GM21737 (cell line): Measurements from ENCODE around the gene MARCHF9.
A peak's percentile ranks its signal among the peaks of the same experiment; 100 is the strongest.
"Not testable (repeated sequence)": the region's sequence is repeated elsewhere in the genome, so short reads cannot be mapped to it uniquely, and the experiment has no call there.

Experiments
- ATAC-seq: cut with Tn5 transposase; IDR thresholded peaks from one replicate; pipeline ENCODE4 v1.9.1; 2021; ENCODE audit warnings: mild to moderate bottlenecking, moderate library complexity; ENCODE audit not compliant: unreplicated experiment

Gene MARCHF9

DNA sequence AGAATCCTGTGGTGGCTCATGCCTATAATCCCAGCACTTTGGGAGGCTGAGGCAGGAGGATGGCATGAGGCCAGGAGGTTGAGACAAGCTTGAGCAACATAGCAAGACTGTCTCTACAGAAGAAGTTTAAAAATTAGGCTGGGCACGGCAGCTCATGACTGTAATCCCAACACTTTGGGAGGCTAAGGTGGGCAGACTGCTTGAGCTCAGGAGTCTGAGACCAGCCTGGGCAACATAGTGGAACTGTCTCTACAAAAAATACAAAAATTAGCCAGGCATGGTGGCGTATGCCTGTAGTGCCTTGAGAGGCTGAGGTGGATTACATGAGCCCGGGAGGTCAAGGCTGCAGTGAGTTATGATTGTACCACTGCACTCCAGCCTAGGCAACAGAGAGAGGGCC is 13.0 kb downstream of the MARCHF9 start:
- ATAC-seq, result no peak

DNA sequence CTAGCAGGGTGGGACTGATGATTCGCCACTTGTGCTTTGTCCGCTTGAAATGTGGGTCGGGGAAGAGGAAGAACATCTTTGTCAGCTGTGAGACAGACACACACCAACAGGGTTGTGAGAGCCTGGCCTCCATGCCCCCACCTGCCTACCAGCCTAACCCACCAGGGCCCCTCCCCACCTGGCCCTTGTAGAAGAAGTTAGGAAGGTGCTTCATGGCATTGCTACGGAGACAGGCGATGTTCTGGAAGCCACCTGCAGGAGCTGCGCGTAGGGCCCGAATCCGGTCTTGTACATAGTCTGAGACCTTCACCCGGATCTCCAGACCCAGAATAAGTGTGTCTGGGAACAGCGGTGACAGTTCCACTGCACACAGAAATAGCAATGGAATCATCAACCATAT is 14.7 kb downstream of the MARCHF9 start:
- no peak for ATAC-seq

DNA sequence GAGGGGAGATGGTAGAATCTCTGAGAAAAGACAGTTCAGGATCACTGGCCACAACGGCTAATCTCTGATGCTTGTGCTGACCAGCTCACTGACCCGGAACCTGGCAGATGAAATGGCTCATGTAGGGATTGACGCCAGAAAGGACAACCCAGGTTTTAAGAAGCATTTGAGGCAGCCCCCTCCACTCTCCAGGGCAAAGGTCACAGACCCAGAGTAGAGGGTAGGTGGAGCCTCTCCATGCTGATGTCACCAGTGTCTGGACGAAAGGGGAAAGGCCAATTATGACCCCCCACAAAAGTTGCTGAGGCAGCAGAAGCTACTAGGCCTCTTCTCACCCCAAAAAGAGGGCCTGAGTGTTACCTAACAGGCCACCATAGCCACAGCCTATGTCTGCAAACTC is 15.8 kb downstream of the MARCHF9 start:
- no peak for ATAC-seq

DNA sequence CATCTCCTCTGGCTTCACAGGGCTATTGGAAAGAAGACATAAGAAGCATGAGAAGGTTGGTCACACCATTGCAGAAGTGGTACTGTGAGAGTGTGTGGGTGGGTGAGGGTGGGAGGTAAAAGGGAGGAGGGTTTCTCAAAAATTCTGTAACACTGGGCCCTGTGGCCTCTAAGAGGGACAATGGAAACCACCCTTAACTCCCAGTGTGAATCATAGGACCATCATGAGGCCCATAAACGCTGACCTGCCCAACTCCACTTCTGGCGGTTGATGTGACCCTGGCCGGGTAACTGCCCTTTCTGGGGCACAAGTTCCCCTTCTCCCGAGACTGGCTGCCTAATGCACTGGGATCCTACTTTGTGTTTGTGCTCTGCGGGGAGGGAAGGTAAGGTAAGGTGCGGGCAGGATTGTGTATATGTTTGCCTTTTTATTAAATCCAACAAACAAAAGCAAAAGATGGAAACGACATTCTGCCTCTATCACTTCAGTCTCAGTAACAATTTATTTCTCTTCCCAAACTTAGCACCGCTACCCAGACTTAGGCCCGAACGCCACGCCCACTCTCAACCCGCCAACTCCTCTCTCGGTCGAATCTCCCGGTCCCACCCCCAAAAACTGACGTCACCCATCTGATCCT is 16.5 kb downstream of the MARCHF9 start:
- peak; percentile 62 for ATAC-seq

DNA sequence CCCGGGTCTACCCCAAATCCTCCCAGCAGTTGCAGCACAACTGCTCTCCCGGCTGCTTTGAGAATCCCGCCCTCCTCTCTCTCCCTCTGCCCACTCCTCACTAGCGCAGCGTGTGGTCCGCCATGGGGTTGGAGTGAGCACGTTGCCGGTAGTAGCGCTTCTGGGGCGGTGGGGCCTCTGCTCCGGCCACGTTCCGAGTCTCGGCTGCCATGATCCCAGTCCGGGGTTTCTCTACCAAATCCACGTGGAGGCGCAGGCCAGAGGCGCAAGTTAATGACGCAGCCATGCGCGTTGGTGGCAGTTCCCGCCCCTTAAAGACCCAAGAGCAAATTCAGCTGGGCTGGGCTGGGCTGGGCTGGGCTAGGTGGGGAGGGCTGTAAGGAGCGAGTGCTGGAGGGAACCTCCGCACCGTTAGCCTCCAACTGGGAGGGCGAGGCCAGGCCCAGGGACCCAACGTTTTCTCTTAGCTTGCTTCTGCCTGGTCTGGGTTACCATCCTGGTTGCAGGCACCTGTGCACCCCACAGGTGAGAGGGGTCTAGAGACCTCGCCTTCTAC is 17.0 kb downstream of the MARCHF9 start, which contains the start of gene METTL1:
Gene METTL1, minus strand, starts transcription at position 233 of the 556 bp plus-strand sequence. Its CDS starts 22 bp downstream, at position 211.
- ATAC-seq, result peak; percentile 74

DNA sequence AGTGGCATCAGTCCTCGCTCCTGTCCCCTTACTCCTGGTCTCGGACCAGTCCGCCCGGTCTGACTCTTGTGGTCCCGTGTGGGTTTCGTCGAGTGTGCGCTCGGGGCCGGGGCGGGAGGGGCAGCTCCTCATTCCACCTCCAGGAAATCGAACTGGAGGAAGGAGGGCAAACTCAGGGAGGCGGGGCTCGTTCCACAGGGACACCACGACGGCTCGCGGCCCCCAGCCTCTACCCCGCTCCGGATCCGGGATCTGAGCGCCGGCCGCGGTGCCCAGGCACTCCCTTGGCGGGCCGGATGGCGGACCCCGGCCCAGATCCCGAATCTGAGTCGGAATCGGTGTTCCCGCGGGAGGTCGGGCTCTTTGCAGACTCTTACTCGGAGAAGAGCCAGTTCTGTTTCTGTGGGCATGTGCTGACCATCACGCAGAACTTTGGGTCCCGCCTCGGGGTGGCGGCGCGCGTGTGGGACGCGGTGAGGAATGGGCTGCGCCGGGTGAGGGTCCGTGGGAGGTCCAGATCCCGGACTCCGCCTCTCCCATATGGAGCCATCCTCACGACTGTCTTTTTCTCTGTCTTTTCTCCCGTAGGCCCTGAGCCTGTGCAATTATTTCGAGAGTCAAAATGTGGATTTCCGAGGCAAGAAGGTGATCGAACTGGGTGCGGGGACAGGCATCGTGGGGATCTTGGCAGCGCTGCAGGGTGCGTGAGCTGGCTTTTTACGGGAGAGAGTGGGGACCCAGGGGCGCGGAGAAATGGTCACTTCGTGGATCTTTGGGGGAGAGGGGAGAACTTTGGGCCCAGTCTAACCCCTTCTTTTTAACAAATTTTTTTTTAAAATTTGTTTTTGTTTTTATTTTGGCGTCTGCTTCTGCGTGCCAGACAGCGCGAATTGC is 17.8 kb downstream of the MARCHF9 start, which contains the start of gene EEF1AKMT3:
Gene EEF1AKMT3, plus strand, starts transcription at position 186 of the 894 bp plus-strand sequence. Its CDS starts 111 bp downstream, at position 297.
- peak; percentile 12 for ATAC-seq

- ATAC-seq, result not testable (repeated sequence)
These were observed 19.7 kb downstream of the MARCHF9 start for GRCh38 chr12:57774634-57775033.

GRCh38 chr12:57775044-57775443 is 20.1 kb downstream of the MARCHF9 start:
- no peak for ATAC-seq

- ATAC-seq, result no peak
These were observed 20.8 kb downstream of the MARCHF9 start for GRCh38 chr12:57775563-57776246.

DNA sequence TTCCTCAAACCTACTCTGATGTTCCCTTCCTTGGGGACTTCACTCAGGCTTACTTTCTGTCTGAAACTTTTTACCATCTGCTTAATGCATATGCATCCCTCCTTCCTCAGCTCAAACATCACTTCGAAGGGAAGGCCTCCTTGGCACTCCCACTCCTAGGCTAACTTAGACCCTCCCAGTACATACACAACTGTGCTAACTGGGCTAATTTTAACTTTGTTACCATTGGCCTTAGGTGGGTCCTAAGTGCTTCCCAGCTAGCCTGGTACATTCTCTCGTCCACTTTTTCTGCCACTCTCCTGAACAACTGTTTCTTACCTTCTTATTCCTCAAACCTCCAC is 21.3 kb downstream of the MARCHF9 start:
- ATAC-seq, result no peak

GRCh38 chr12:57777367-57777766 is 22.5 kb downstream of the MARCHF9 start:
- ATAC-seq, result no peak

DNA sequence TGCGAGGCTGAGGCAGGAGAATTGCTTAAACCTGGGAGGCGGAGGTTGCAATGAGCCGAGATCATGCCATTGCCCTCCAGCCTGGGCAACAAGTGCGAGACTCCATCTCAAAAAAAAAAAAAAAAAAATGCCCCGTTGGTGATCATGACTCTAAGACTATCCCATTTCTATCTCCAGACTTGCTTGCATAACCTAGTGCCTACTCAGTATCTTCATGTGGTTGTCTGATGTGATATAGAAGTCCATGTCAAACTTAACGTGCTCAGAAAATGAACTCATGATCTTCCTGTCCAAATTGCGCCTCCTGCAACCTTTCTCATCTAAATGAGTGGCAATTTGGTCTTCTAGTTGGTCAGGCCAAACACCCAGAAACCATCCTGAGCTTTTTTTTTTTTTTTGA is 23.0 kb downstream of the MARCHF9 start:
- no peak for ATAC-seq

DNA sequence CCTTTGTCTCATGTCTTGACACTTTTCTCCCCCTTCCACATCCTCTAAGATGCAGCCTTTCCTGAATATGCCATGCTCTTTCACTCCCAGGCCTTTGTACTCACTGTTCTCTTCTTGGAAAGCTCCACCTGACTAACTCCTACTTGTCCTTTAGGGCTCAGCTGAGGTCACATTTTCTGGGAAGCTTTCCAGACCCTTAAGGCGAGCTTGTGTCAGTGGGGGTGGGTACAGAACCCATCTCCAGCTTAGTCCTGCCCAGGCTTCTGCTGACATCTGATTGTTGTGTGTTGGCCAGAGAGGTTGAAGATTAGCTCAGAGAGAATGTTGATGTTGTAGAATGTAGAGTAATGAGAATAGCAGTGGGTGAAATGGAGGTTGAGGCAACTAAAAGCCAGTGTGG is 24.8 kb downstream of the MARCHF9 start:
- ATAC-seq, result no peak

- ATAC-seq, result no peak
These were observed 25.5 kb downstream of the MARCHF9 start for GRCh38 chr12:57780284-57780897.

DNA sequence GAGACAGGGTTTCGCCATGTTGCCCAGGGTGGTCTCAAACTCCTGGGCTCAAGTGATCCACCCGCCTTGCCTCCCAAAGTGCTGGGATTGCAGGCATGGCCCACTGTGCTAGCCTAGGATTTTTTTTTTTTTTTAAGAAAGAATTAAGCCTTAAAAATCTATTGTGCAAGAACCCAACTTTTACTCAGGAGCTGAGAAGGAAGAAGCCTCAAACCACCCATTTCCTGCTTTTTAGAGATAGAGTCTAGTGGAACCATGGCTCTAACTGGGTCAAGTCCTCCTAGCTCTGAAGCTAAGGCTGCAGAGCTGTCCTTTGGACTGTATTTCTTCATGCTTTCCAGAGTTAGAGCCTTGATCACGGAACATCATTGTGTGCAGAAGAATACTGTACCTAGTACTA is 26.3 kb downstream of the MARCHF9 start:
- no peak for ATAC-seq

DNA sequence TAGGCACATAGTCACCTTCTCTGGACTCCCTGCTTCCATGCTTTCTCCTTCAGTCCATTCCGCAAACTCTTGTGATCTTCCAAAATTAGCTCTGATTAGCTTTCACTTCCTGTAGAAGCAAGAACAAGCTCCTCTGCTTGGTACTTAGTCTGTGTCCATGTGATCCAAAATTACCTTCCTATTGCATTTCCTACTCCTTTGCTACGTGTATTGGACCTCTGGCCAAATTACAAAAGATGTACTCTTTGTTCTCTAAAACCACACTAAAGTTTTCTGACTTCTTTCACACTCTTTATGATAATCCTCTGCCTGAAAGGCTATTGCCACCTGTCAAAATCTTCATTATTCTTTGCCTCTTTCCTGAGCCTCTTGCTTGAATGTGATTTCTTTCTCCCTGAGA is 26.9 kb downstream of the MARCHF9 start:
- ATAC-seq, result no peak

DNA sequence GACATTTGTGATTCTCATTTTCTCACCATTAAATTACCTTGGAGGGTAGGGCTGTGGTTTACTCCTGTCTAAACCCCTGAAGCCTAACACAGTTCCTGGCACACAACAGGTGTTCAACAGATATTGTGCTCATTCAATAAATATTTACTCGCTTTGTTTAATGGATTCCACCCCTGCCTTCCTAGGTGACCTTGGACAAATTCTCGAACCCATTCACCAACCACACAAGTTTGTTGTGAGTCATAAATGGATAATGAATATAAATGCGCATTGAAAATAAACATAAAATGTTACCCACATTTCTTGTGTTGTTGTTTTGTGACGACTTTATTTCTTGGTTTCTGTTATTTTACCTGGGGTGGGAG is 27.3 kb downstream of the MARCHF9 start:
- ATAC-seq, result no peak

DNA sequence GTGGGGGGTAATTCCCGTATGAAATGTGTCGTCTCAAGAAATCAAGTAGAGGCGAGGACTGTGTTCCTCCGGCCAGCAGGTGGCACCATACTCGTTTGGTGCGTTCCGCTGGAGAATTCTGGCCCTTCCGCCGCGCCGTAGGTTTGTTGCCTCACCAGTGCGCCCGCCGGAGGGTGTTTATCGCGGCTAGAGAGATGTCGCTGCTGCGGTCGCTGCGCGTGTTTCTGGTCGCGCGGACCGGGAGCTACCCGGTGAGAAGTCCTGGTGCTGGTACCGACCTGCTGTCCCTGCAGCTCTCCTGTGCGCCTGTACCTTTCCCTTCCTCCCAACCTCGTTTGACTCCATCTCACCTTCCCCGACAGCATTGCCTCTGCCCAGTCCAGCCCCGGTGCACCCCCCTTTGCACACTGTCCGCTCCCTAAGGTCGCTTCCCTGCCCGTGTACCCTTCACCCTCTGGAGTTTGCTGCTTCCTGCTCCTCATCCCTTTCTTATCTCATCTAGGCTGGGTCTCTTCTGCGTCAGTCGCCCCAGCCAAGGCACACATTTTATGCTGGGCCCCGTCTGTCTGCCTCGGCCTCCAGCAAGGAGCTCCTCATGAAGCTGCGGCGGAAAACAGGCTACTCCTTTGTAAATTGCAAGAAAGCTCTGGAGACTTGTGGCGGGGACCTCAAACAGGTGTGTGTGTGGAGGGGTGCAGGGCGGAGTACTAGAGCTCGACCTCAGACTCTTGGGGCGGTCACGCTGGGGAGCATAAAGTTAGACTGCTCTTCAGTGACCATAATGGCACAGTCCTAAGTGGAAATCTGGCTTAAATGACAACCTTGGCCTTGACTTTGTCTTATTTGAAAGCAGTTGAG is 27.9 kb downstream of the MARCHF9 start, which contains the start of gene TSFM:
Gene TSFM, plus strand, starts transcription at position 180 of the 858 bp plus-strand sequence. Its CDS starts 15 bp downstream, at position 195.
- peak; percentile 88 for ATAC-seq

DNA sequence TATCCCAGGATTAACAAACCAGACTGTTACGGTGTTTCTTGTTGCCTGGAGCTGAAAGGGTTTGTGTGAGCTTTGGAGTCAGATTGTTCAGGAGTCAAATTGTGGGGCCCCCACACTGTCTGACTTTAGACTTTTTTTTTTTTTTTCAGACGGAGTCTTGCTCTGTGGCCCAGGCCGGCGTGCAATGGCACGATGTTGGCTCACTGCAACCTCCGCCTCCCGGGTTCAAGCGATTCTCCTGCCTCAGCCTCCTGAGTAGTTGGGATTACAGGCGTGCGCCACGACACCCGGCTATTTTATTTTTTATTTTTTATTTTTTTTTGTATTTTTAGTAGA is 28.5 kb downstream of the MARCHF9 start:
- ATAC-seq, result no peak

DNA sequence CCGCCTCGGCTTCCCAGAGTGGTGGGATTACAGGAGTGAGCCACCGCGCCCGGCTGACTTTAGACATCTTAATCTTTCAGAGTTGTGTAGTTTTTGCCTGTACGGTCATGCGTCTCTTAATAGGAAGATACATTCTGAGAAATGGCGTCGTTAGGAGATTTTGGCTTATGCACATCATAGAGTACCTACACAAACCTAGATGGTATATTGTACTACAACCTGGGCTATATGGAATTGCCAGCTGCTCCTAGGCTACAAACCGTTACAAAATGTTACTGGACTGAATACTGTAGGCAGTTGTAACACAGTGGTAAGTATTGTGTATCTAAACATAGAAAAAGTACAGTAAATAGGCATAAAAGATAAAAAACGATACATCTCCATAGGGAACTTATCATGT is 29.0 kb downstream of the MARCHF9 start:
- ATAC-seq, result no peak
